ENCODE data around the gene MTCH2. TPM values are rescaled to one million over a fixed set of nuclear protein-coding genes. Genes with fewer than 3 reads are reported as not detected.

MTCH2 gene
- total RNA-seq, 1 donor from 2014 or later = 39.7 TPM

Other genes starting within 250 kb of the MTCH2 start
- 74.6 TPM for gene SLC39A13, start 234.0 kb downstream of the MTCH2 start, total RNA-seq (ENCODE audit: insufficient read depth, low replicate concordance)
- gene PSMC3, start 216.1 kb downstream of the MTCH2 start, total RNA-seq (ENCODE audit: insufficient read depth, low replicate concordance) = 79.9 TPM
- 0.96 TPM for gene RAPSN, start 193.4 kb downstream of the MTCH2 start, total RNA-seq (ENCODE audit: insufficient read depth, low replicate concordance)
- gene CELF1, start 89.4 kb downstream of the MTCH2 start, total RNA-seq (ENCODE audit: insufficient read depth, low replicate concordance) = 120 TPM
- 26.7 TPM for gene PTPMT1, start 77.0 kb downstream of the MTCH2 start, total RNA-seq (ENCODE audit: insufficient read depth, low replicate concordance)
- 11.3 TPM for gene KBTBD4, start 63.6 kb downstream of the MTCH2 start, total RNA-seq (ENCODE audit: insufficient read depth, low replicate concordance)
- 40.2 TPM for gene NDUFS3, start 63.5 kb downstream of the MTCH2 start, total RNA-seq (ENCODE audit: insufficient read depth, low replicate concordance)
- gene FAM180B, start 55.9 kb downstream of the MTCH2 start, total RNA-seq (ENCODE audit: insufficient read depth, low replicate concordance) = not detected
- 4.3 TPM for gene C1QTNF4, start 48.1 kb downstream of the MTCH2 start, total RNA-seq (ENCODE audit: insufficient read depth, low replicate concordance)
- gene AGBL2, start 72.8 kb upstream of the MTCH2 start, total RNA-seq (ENCODE audit: insufficient read depth, low replicate concordance) = 1.2 TPM
- 133 TPM for gene FNBP4, start 124.8 kb upstream of the MTCH2 start, total RNA-seq (ENCODE audit: insufficient read depth, low replicate concordance)
- 57.3 TPM for gene NUP160, start 205.8 kb upstream of the MTCH2 start, total RNA-seq (ENCODE audit: insufficient read depth, low replicate concordance)